ENCODE measurements around the gene ENDOD1.

The ENDOD1 gene

GRCh38 chr11:95086151-95086550 is 3.5 kb upstream of the ENDOD1 start:
- peak overlapping the region; percentile 88 for H3K27ac ChIP-seq
- TF ChIP-seq CTCF (conservative IDR thresholded peaks at IDR 0.05) (no peak), ZFX (IDR thresholded peaks at IDR 0.05) (no peak)

GRCh38 chr11:95086836-95087570 is 2.6 kb upstream of the ENDOD1 start:
- H3K27ac ChIP-seq = peak overlapping the region; percentile 99; the same call in 1 of the 2 replicates

GRCh38 chr11:95088946-95089619 is 563 bp upstream of the ENDOD1 start:
- TF ChIP-seq ZFX (IDR thresholded peaks at IDR 0.05) (no peak), CTCF (conservative IDR thresholded peaks at IDR 0.05) (no peak)
- H3K27ac ChIP-seq = peak overlapping the region; percentile 99

More at GRCh38 chr11:95086836-95087570, 2.6 kb upstream of the ENDOD1 start:
- TF ChIP-seq CTCF (conservative IDR thresholded peaks at IDR 0.05) (no peak), ZFX (IDR thresholded peaks at IDR 0.05) (no peak)

GRCh38 chr11:95091663-95092180 is 2.1 kb downstream of the ENDOD1 start:
- H3K27ac ChIP-seq = peak overlapping the region; percentile 99; the same call in 1 of the 2 replicates

GRCh38 chr11:95092549-95093324 is 3.1 kb downstream of the ENDOD1 start:
- TF ChIP-seq ZFX (IDR thresholded peaks at IDR 0.05) (no peak), CTCF (conservative IDR thresholded peaks at IDR 0.05) (peak; percentile 51)
- H3K27ac ChIP-seq = peak overlapping the region; percentile 99

More at GRCh38 chr11:95091663-95092180, 2.1 kb downstream of the ENDOD1 start:
- TF ChIP-seq ZFX (IDR thresholded peaks at IDR 0.05) = no peak

- H3K27ac ChIP-seq = no peak overlapping the region
- TF ChIP-seq CTCF (conservative IDR thresholded peaks at IDR 0.05) (no peak), ZFX (IDR thresholded peaks at IDR 0.05) (no peak)
Observed at GRCh38 chr11:95093548-95093947, 3.9 kb downstream of the ENDOD1 start.

- H3K27ac ChIP-seq = no peak overlapping the region
- TF ChIP-seq ZFX (IDR thresholded peaks at IDR 0.05) (no peak), CTCF (conservative IDR thresholded peaks at IDR 0.05) (no peak)
Observed at GRCh38 chr11:95095858-95096587, 6.4 kb downstream of the ENDOD1 start.
